Heart left ventricle (tissue), 16 donors: Measurements from ENCODE around the gene BEND2. TPM values are rescaled to one million over a fixed set of nuclear protein-coding genes. Genes with fewer than 3 reads are reported as not detected.

ENCODE experiments used
- ATAC-seq, 4 donors: fragments of 200-7000 bp; cut with Tn5 transposase; one replicate each; pipeline ENCODE4 v1.9.1; 2020 to 2022; ENCODE audit warnings: moderate library complexity in 4 of 4, mild to moderate bottlenecking in 3 of 4, moderate number of reproducible peaks in 1 of 4
- DNase-seq, 5 donors: peaks; one replicate each; pipeline ENCODE4 v3.0.0-alpha.2; 2020
- H3K27ac ChIP-seq, 12 donors: fragments of 200-600 bp; sonication (generic) in 4 of 12; one replicate each; pipeline versions ENCODE4 v1.5.0 to v1.8.0; 2016 to 2022; ENCODE audit warnings: mild to moderate bottlenecking in 2 of 12
- H3K27me3 ChIP-seq, 9 donors: fragments of 200-600 bp; sonication (generic) in 2 of 9; one replicate each; pipeline versions ENCODE4 v1.5.1 to v1.8.0; 2016 to 2022; ENCODE audit warnings: mild to moderate bottlenecking in 3 of 9
- H3K36me3 ChIP-seq, 9 donors: fragments of 200-600 bp; sonication (generic) in 2 of 9; one replicate each; pipeline versions ENCODE4 v1.5.0 to v1.8.0; 2018 to 2022; ENCODE audit warnings: mild to moderate bottlenecking in 2 of 9
- H3K4me1 ChIP-seq, 12 donors: fragments of 200-600 bp; sonication (generic) in 4 of 12; one replicate each; pipeline versions ENCODE4 v1.5.0 to v1.8.0; 2016 to 2022; ENCODE audit warnings: mild to moderate bottlenecking in 3 of 12
- H3K4me3 ChIP-seq, 12 donors: fragments of 200-600 bp; sonication (generic) in 4 of 12; one replicate each; pipeline versions ENCODE4 v1.5.0 to v1.8.0; 2017 to 2022; ENCODE audit warnings: mild to moderate bottlenecking in 9 of 12, moderate library complexity in 4 of 12
- H3K9me3 ChIP-seq, 12 donors: fragments of 200-600 bp; sonication (generic) in 4 of 12; one replicate each; pipeline versions ENCODE4 v1.5.0 to v1.8.0; 2016 to 2022; ENCODE audit warnings: mild to moderate bottlenecking in 1 of 12
- CTCF ChIP-seq, 12 donors: fragments of 200-600 bp; sonication (generic) in 4 of 12; IDR thresholded peaks; one replicate each; pipeline versions ENCODE4 v1.5.0 to v1.8.0; 2018 to 2022; ENCODE audit warnings: antibody characterized with exemption in 12 of 12, mild to moderate bottlenecking in 5 of 12
- POLR2A ChIP-seq, 2 donors: fragments of 450-650 bp; IDR thresholded peaks; one replicate each; pipeline ENCODE4 v1.6.1; 2017; ENCODE audit warnings: antibody characterized with exemption in 2 of 2, mild to moderate bottlenecking in 2 of 2, moderate library complexity in 2 of 2
- WGBS, 4 donors: extraction: QIAGEN DNeasy Blood & Tissue Kit in 2 of 4; methylation state at CpG; one replicate each; pipeline versions ENCODE4 v1.1.5 to v1.1.7; 2013 to 2018; 5-methylcytosine and 5-hydroxymethylcytosine counted together
- intact Hi-C, 10 donors: fragments of 100-400 bp; cut with DNase I; formaldehyde crosslinking; loops; one replicate each; pipeline versions ENCODE4 v1.11.1 to v1.14.2; 2022
- polyA plus RNA-seq, 2 donors: library from polyadenylated mRNA; stranded (reverse); fragments of 200-250 nt; gene quantifications; one replicate each; pipeline ENCODE4 v1.2.3, GENCODE V29; 2013
- total RNA-seq, 9 donors: library from RNA; depleted of rRNA in 2 of 9; stranded (reverse); fragments of >200 nt in 2 of 9; fragmentation: NEBNext Ultra II Directional in 3 of 9; extraction: Animal tissue kit (Norgen Biotek cat#: 25700) in 3 of 9; gene quantifications; one replicate each; pipeline versions ENCODE4 v1.1.0 to v1.2.4, GENCODE V29; 2016 to 2023
- donor health status: ischemic (EF 13 %, LVEDD 7.1; RV severe dilation, severe dysfunction).
- donor health status: healthy with polysubstance abuse.
- donor health status: DM: no; HTN: yes; CAD: no.
- donor health status: DM: no; HTN: no; CAD: no.
- donor health status: ischemic (EF 25% LVEDD 6.9; RV normal size, moderate dysfunction).
- donor health status: ischemic (EF 25% LVEDD 5.7; RV mildly dilated, moderate dysfunction).
- donor health status: healthy.
- donor health status: DM: yes; HTN: yes; CAD: no.
- donor health status: ischemic (EF 35%, LVEDD 5.7; RV mildly dilated, moderate dysfunction).
- donor health status: nonischemic (EF 11% LVEDD 7.7; RV severe dilation, severe dysfunction).
- donor health status: DM: yes; HTN: yes; CAD: no.
- donor health status: PGD.
- donor health status: ischemic (EF 29% LVEDD 5.4; RV normal size, mild dysfunction).
- donor health status: nonischemic (EF 23%, LVEDD 6.1; RV moderate dilation, normal function).

BEND2 gene
- total and polyA plus RNA-seq, 11 donors: 0.06 to 0.21 (median 0.11) TPM; not detected in 8

- WGBS, 4 donors: 77 to 85% (median 84%) methylated on average over 6 of the region's 6 CpGs
- intact Hi-C loops: no loop called here
- Histone ChIP-seq H3K9me3 (no peaks in the 10 kb centered on the region), H3K27ac (no peak overlapping the region), H3K4me3 (no peak overlapping the region), H3K36me3 (no peaks in the 10 kb centered on the region), H3K4me1 (no peaks in the 10 kb centered on the region), H3K27me3 (peaks cover 0 to 7% (median 0%) of the 10 kb centered on the region in 9 donors)
- DNase-seq (no peak), ATAC-seq (no peak)
- TF ChIP-seq CTCF (IDR thresholded peaks at IDR 0.05) (no peak), POLR2A (IDR thresholded peaks at IDR 0.05) (no peak)
Measured at GRCh38 chrX:18133605-18134004, 87.1 kb downstream of the BEND2 start.

- Histone ChIP-seq H3K4me1 (no peaks in the 10 kb centered on the region), H3K9me3 (no peaks in the 10 kb centered on the region), H3K4me3 (no peak overlapping the region), H3K27me3 (no peaks in the 10 kb centered on the region), H3K36me3 (no peaks in the 10 kb centered on the region), H3K27ac (no peak overlapping the region)
- ATAC-seq: no peak
- TF ChIP-seq CTCF (IDR thresholded peaks at IDR 0.05): no peak
- TF ChIP-seq POLR2A (IDR thresholded peaks at IDR 0.05): no peak
- intact Hi-C loops: no loop called here
- no peak for DNase-seq
- 65 to 86% (median 83%) methylated on average over 8 of the region's 8 CpGs for WGBS, 4 donors
Measured at GRCh38 chrX:18129690-18130089, 91.0 kb downstream of the BEND2 start.

- H3K27me3 ChIP-seq: no peaks in the 10 kb centered on the region
- intact Hi-C loops: no loop called here
- no peaks in the 10 kb centered on the region for H3K9me3 ChIP-seq
- no peak overlapping the region for H3K27ac ChIP-seq
- no peaks in the 10 kb centered on the region for H3K4me1 ChIP-seq
- no peak for TF ChIP-seq POLR2A (IDR thresholded peaks at IDR 0.05)
- no peak for TF ChIP-seq CTCF (IDR thresholded peaks at IDR 0.05)
- no peak overlapping the region for H3K4me3 ChIP-seq
- H3K36me3 ChIP-seq: no peaks in the 10 kb centered on the region
- ATAC-seq (no peak), DNase-seq (no peak)
Measured at GRCh38 chrX:18126971-18127370, 93.7 kb downstream of the BEND2 start.

DNA sequence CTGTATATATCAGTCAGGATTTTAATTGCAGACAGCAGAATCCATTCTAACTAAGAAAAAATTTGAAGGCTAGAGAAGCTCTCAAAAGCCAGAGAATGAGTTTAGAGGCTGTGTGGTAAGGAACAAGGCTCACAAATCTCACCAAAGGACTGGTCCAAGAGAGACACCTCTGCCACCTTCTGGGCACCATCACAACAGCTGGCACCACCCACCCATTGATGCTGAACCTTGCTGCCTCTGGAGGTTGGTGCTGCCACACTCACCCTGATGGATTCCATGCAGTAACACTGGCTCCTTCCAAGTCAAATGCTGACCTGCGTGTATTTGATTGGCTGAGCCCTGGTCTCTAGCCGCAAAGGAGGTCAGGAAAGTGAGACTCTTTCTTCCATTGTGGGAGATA, 100.8 kb downstream of the BEND2 start:
- no peak for TF ChIP-seq CTCF (IDR thresholded peaks at IDR 0.05)
- TF ChIP-seq POLR2A (IDR thresholded peaks at IDR 0.05): no peak
- no peak for DNase-seq
- Histone ChIP-seq H3K4me3 (no peak overlapping the region), H3K9me3 (peaks cover 0 to 10% (median 0%) of the 10 kb centered on the region in 12 donors), H3K4me1 (no peaks in the 10 kb centered on the region), H3K27ac (no peak overlapping the region), H3K36me3 (no peaks in the 10 kb centered on the region), H3K27me3 (no peaks in the 10 kb centered on the region)
- 82 to 86% (median 84%) methylated on average over 2 of the region's 2 CpGs for WGBS, 4 donors
- ATAC-seq: no peak
- intact Hi-C loops: no loop called here

Other genes starting within 250 kb of the BEND2 start
- gene SCML2, start 133.8 kb upstream of the BEND2 start, total RNA-seq: 1 to 10 TPM in 4 of 9 donors, under 1 TPM in 5; 0.90 to 1.4 (median 0.97) TPM
- 1 to 10 TPM; 1.2 to 2.0 TPM for gene SCML2, start 133.8 kb upstream of the BEND2 start, polyA plus RNA-seq
- gene CDKL5, start 204.7 kb upstream of the BEND2 start, total RNA-seq: 10 to 100 TPM in 4 of 9 donors, 1 to 10 TPM in 5; 5.4 to 12.5 (median 9.8) TPM
- gene CDKL5, start 204.7 kb upstream of the BEND2 start, polyA plus RNA-seq: 1 to 10 TPM; 3.0 to 3.4 TPM